ENCODE measurements around the gene KRT35.

- TF ChIP-seq ASH2L (IDR thresholded peaks at IDR 0.05; ENCODE audit: insufficient read length, low read depth, low read length) = no peak
- no peak for TF ChIP-seq ZNF274 (CRISPR knock-in tag; IDR thresholded peaks at IDR 0.05)
- TF ChIP-seq TERF1 (CRISPR knock-in tag; IDR thresholded peaks at IDR 0.05) = no peak
- no peak for TF ChIP-seq MAX (IDR thresholded peaks at IDR 0.05)
- no peak for TF ChIP-seq RNF2 (conservative IDR thresholded peaks at IDR 0.05; ENCODE audit: low read depth)
- TF ChIP-seq ZFX (CRISPR knock-in tag; IDR thresholded peaks at IDR 0.05; ENCODE audit: low read depth) = no peak
- TF ChIP-seq EZH2 (conservative IDR thresholded peaks at IDR 0.05; ENCODE audit: low read depth, low read length) = no peak
- TF ChIP-seq ZNF430 (CRISPR knock-in tag; IDR thresholded peaks at IDR 0.05) = no peak
- no peak for TF ChIP-seq POLR2A (IDR thresholded peaks at IDR 0.05; ENCODE audit: insufficient read depth in 1 of 2, low read depth in 2 of 2, low read length in 2 of 2)
- no peak for TF ChIP-seq TBL1XR1 (IDR thresholded peaks at IDR 0.05; ENCODE audit: borderline replicate concordance, low read length, partially characterized antibody)
- no peak for TF ChIP-seq JUN (CRISPR knock-in tag; IDR thresholded peaks at IDR 0.05)
- no peak for TF ChIP-seq CTCF (CRISPR knock-in tag; IDR thresholded peaks at IDR 0.05)
These were observed 43.7 kb downstream of the KRT35 start for GRCh38 chr17:41437254-41437653.
